Activated T-helper 1 cell treated with Interleukin-2 at 50 U/mL for 16 hours (primary cell): ENCODE data around the gene NXPH3.

Experiments used
- DNase-seq: peaks from one replicate; pipeline ENCODE4 v3.0.0-alpha.2; 2020; ENCODE audit warnings: low read depth

The NXPH3 gene

GRCh38 chr17:49630113-49630900 lies 54.6 kb downstream of the NXPH3 start:
- DNase-seq: no peak

GRCh38 chr17:49631496-49631895 lies 55.8 kb downstream of the NXPH3 start:
- DNase-seq: no peak
